H1 (cell line): ENCODE results near the gene CPXM2. TPM values are rescaled to one million over a fixed set of nuclear protein-coding genes. Genes with fewer than 3 reads are reported as not detected.

ENCODE experiments used
- CTCF ChIA-PET: fragments of 300-600 bp; sonication (Branson Sonifier 250); formaldehyde crosslinking; loops from one replicate; lab custom pipeline; 2021; ENCODE audit not compliant: partially characterized antibody; lab: Charles Lee
- POLR2A ChIA-PET: fragments of 300-600 bp; sonication (Branson Sonifier 250); formaldehyde crosslinking; loops from one replicate; lab custom pipeline; 2021; ENCODE audit warnings: inconsistent platforms; ENCODE audit not compliant: partially characterized antibody; lab: Charles Lee
- DNase-seq, 2 experiments: peaks; one replicate each; pipeline versions ENCODE4 v3.0.0 to v3.0.0-alpha.2; 2010 to 2022; ENCODE audit warnings: low spot score in 2 of 2, low read depth in 1 of 2, mixed read lengths in 1 of 2
- FAIRE-seq: peaks from 2 replicates; lab custom pipeline; 2011; peaks lifted over from hg19 to GRCh38; lab: Jason Lieb, UNC
- H2AFZ ChIP-seq: 2 replicates; pipeline ENCODE4 v1.8.1; 2012; ENCODE audit warnings: low read length, inconsistent platforms
- H2AK5ac ChIP-seq: 2 replicates; pipeline ENCODE4 v1.6.1; 2013; ENCODE audit warnings: low read depth, low read length
- H2BK120ac ChIP-seq: replicated peaks from 2 replicates; pipeline ENCODE3; 2013; ENCODE audit warnings: low read depth, low read length, inconsistent platforms
- H2BK12ac ChIP-seq: 2 replicates; pipeline ENCODE4 v1.6.1; 2013; ENCODE audit warnings: low read depth, low read length
- H2BK15ac ChIP-seq: 2 replicates; pipeline ENCODE4 v1.6.1; 2013; ENCODE audit warnings: low read length
- H2BK20ac ChIP-seq: 2 replicates; pipeline ENCODE4 v1.6.1; 2013; ENCODE audit warnings: low read length
- H2BK5ac ChIP-seq: 2 replicates; pipeline ENCODE4 v1.6.1; 2013; ENCODE audit warnings: low read depth, low read length
- H3K14ac ChIP-seq: 2 replicates; pipeline ENCODE4 v1.6.1; 2013; ENCODE audit warnings: inconsistent platforms; ENCODE audit not compliant: insufficient read length
- H3K18ac ChIP-seq: 2 replicates; pipeline ENCODE4 v1.6.1; 2013; ENCODE audit warnings: low read length; ENCODE audit errors: extremely low read depth
- H3K23ac ChIP-seq: 2 replicates; pipeline ENCODE4 v1.6.1; 2013; ENCODE audit warnings: inconsistent platforms; ENCODE audit not compliant: insufficient read length
- H3K23me2 ChIP-seq: 2 replicates; pipeline ENCODE4 v1.6.1; 2013; ENCODE audit warnings: low read depth, low read length
- H3K27ac ChIP-seq: 2 replicates; pipeline ENCODE4 v1.6.1; 2011; ENCODE audit warnings: low read depth, low read length, inconsistent platforms
- H3K27me3 ChIP-seq, 4 experiments: replicated peaks in 1 of 4; 1 replicate in 1 of 4; 2 replicates in 3 of 4; pipeline versions ENCODE4 v1.6.1 to v1.8.1; 2011 to 2013; ENCODE audit warnings: low read length in 3 of 4, mild to moderate bottlenecking in 3 of 4, inconsistent platforms in 2 of 4, mixed read lengths in 2 of 4, moderate library complexity in 1 of 4; ENCODE audit not compliant: control insufficient read depth in 3 of 4, insufficient read depth in 3 of 4; ENCODE audit errors: extremely low read depth in 1 of 4
- H3K36me3 ChIP-seq, 4 experiments: 2 replicates each; pipeline versions ENCODE4 v1.6.1 to v1.8.1; 2011 to 2013; ENCODE audit warnings: mild to moderate bottlenecking in 4 of 4, low read length in 3 of 4, moderate library complexity in 2 of 4, control low read depth in 1 of 4, inconsistent platforms in 1 of 4; ENCODE audit not compliant: insufficient read depth in 4 of 4, control insufficient read depth in 2 of 4
- H3K4ac ChIP-seq: replicated peaks from 2 replicates; pipeline ENCODE3; 2013; ENCODE audit warnings: low read length, low read depth, mixed read lengths, inconsistent platforms; ENCODE audit not compliant: insufficient read length
- H3K4me1 ChIP-seq, 4 experiments: replicated peaks in 1 of 4; 1 replicate in 1 of 4; 2 replicates in 3 of 4; pipeline versions ENCODE4 v1.6.1 to v1.8.1; 2011 to 2013; ENCODE audit warnings: low read length in 3 of 4, inconsistent platforms in 2 of 4, mixed read lengths in 1 of 4; ENCODE audit not compliant: insufficient read depth in 4 of 4, control insufficient read depth in 3 of 4
- H3K4me2 ChIP-seq, 2 experiments: 2 replicates each; pipeline versions ENCODE4 v1.6.1 to v1.8.1; 2011 to 2013; ENCODE audit warnings: low read depth in 2 of 2, low read length in 2 of 2, control low read depth in 1 of 2, inconsistent platforms in 1 of 2, mild to moderate bottlenecking in 1 of 2; ENCODE audit not compliant: insufficient read depth in 1 of 2
- H3K4me3 ChIP-seq, 4 experiments: fragments of 200-600, 300-600 bp in 1 of 4; sonication (generic), shearing (Covaris generic), sonication (Bioruptor Twin) in 1 of 4; 2 replicates each; pipeline versions ENCODE4 v1.5.1 to v1.8.1; 2011 to 2016; ENCODE audit warnings: low read length in 4 of 4, low read depth in 3 of 4, control low read depth in 2 of 4, inconsistent platforms in 2 of 4, mild to moderate bottlenecking in 2 of 4, mixed read lengths in 1 of 4, moderate library complexity in 1 of 4; ENCODE audit not compliant: insufficient read depth in 2 of 4; ENCODE audit errors: extremely low read depth in 1 of 4
- H3K56ac ChIP-seq: replicated peaks from 2 replicates; pipeline ENCODE3; 2013; ENCODE audit warnings: low read depth, mild to moderate bottlenecking, mixed read lengths, low read length, inconsistent platforms; ENCODE audit not compliant: insufficient read length
- H3K79me1 ChIP-seq: 2 replicates; pipeline ENCODE4 v1.6.1; 2013; ENCODE audit warnings: low read depth, low read length, control low read depth
- H3K79me2 ChIP-seq, 2 experiments: 2 replicates each; pipeline versions ENCODE4 v1.6.1 to v1.8.1; 2012 to 2013; ENCODE audit warnings: low read length in 2 of 2, mild to moderate bottlenecking in 2 of 2, inconsistent platforms in 1 of 2; ENCODE audit not compliant: insufficient read depth in 2 of 2, control insufficient read depth in 1 of 2
- H3K9ac ChIP-seq, 4 experiments: replicated peaks in 1 of 4; 1 replicate in 1 of 4; 2 replicates in 3 of 4; pipeline versions ENCODE4 v1.6.1 to v1.8.1; 2011 to 2013; ENCODE audit warnings: low read depth in 3 of 4, low read length in 3 of 4, control low read depth in 2 of 4, mild to moderate bottlenecking in 2 of 4, moderate library complexity in 2 of 4, inconsistent platforms in 1 of 4; ENCODE audit errors: extremely low read depth in 1 of 4
- H3K9me3 ChIP-seq, 2 experiments: 2 replicates each; pipeline versions ENCODE4 v1.6.1 to v1.8.1; 2012 to 2013; ENCODE audit warnings: mild to moderate bottlenecking in 2 of 2, moderate library complexity in 2 of 2, control low read depth in 1 of 2, inconsistent platforms in 1 of 2, low read depth in 1 of 2, low read length in 1 of 2, mixed read lengths in 1 of 2; ENCODE audit not compliant: insufficient read depth in 2 of 2
- H4K20me1 ChIP-seq, 2 experiments: replicated peaks in 1 of 2; 2 replicates each; pipeline versions ENCODE3 to v1.8.1; 2011 to 2013; ENCODE audit warnings: inconsistent platforms in 2 of 2, low read length in 2 of 2, mild to moderate bottlenecking in 1 of 2; ENCODE audit not compliant: insufficient read depth in 2 of 2, control insufficient read depth in 1 of 2
- H4K5ac ChIP-seq: 2 replicates; pipeline ENCODE4 v1.6.1; 2013; ENCODE audit warnings: low read length, low read depth, mixed read lengths, inconsistent platforms; ENCODE audit not compliant: insufficient read length
- H4K8ac ChIP-seq: 2 replicates; pipeline ENCODE4 v1.8.0; 2013; ENCODE audit warnings: mild to moderate bottlenecking, moderate library complexity, low read length, inconsistent platforms; ENCODE audit not compliant: insufficient read depth; ENCODE audit errors: extremely low read depth
- H4K91ac ChIP-seq: replicated peaks from 2 replicates; pipeline ENCODE3; 2013; ENCODE audit warnings: low read length, mixed read lengths, inconsistent platforms; ENCODE audit not compliant: insufficient read length
- BACH1 ChIP-seq: IDR thresholded peaks from 2 replicates; pipeline ENCODE4 v1.6.1; 2012; ENCODE audit warnings: low read length, improper control_type of control experiment
- CHD1 ChIP-seq: IDR thresholded peaks from 2 replicates; pipeline ENCODE4 v1.6.1; 2012; ENCODE audit warnings: low read depth, low read length, improper control_type of control experiment
- PHF8 ChIP-seq: fragments of 200-600 bp; sonication (generic); conservative IDR thresholded peaks from 2 replicates; pipeline ENCODE4 v1.7.1; 2012; ENCODE audit warnings: low read depth, mild to moderate bottlenecking, inconsistent platforms, low read length, moderate library complexity
- RNF2 ChIP-seq: fragments of 200-900, 300-1000 bp; sonication (generic); IDR thresholded peaks from 2 replicates; pipeline ENCODE4 v1.7.1; 2016; ENCODE audit warnings: borderline replicate concordance, low read depth, mild to moderate bottlenecking, antibody characterized with exemption, low read length; ENCODE audit not compliant: poor library complexity, severe bottlenecking; ENCODE audit errors: missing control alignments
- SP4 ChIP-seq: IDR thresholded peaks from 2 replicates; pipeline ENCODE4 v1.6.1; 2012; ENCODE audit warnings: low read length, inconsistent platforms
- SRF ChIP-seq: IDR thresholded peaks from 2 replicates; pipeline ENCODE4 v1.6.1; 2011; ENCODE audit warnings: mild to moderate bottlenecking, low read depth, low read length, moderate library complexity
- TBP ChIP-seq: IDR thresholded peaks from 2 replicates; pipeline ENCODE4 v1.6.1; 2011; ENCODE audit warnings: low read depth, low read length, improper control_type of control experiment
- WGBS, 2 experiments: shearing (Covaris generic) in 1 of 2; methylation state at CpG; one replicate each; pipeline versions ENCODE4 v1.1.6 to v1.1.7; 2013 to 2015; ENCODE audit warnings: low lambda C conversion rate in 2 of 2, mixed read lengths in 2 of 2, inconsistent platforms in 1 of 2, low coverage in 1 of 2, missing lambda C conversion rate in 1 of 2; ENCODE audit not compliant: insufficient replicate concordance in 2 of 2, insufficient coverage in 1 of 2, insufficient read length in 1 of 2; ENCODE audit errors: extremely low coverage in 1 of 2, missing lambda C conversion rate in 1 of 2; 5-methylcytosine and 5-hydroxymethylcytosine counted together
- polyA plus RNA-seq, 7 experiments: library from polyadenylated mRNA; depleted of rRNA in 3 of 7; stranded (reverse) in 5 of 7; unstranded in 2 of 7; fragments of >200 nt in 5 of 7; fragments of 200-250 nt in 2 of 7; gene quantifications; 1 replicate in 5 of 7; 2 replicates in 1 of 7; 4 replicates in 1 of 7; pipeline versions ENCODE4 v1.2.1 to v1.2.3, GENCODE V29; 2011 to 2013; ENCODE audit warnings: missing spikeins in 2 of 7, mixed read lengths in 2 of 7
- total RNA-seq: library from RNA; stranded (reverse); fragmentation: NEBNext Ultra II Directional; extraction: Animal tissue kit (Norgen Biotek cat#: 25700); gene quantifications from 2 replicates; pipeline ENCODE4 v1.2.1, GENCODE V29; 2021

CPXM2 gene
- total and polyA plus RNA-seq, 2 of the 8 experiments (the other 6 are each of a cell fraction or from before 2014, with no cell fraction given), result 2.4 to 2.9 TPM

GRCh38 chr10:123748711-123749110, 142.9 kb downstream of the CPXM2 start:
- H3K4me2 ChIP-seq, result no peak overlapping the region
- H4K8ac ChIP-seq, result no peak overlapping the region
- no peak overlapping the region for H2BK5ac ChIP-seq
- H3K9me3 ChIP-seq, result peaks cover 6 to 11% of the 10 kb centered on the region in 2 experiments
- H3K79me2 ChIP-seq, result no peaks in the 10 kb centered on the region
- H4K91ac ChIP-seq, result no peak overlapping the region
- peaks cover 0 to 10% (median 1%) of the 10 kb centered on the region in 4 experiments; a peak in 4 of 7 replicates for H3K4me1 ChIP-seq
- no peak overlapping the region for H3K9ac ChIP-seq
- H3K36me3 ChIP-seq, result peaks cover 0 to 5% (median 0%) of the 10 kb centered on the region in 4 experiments; a peak in 2 of 8 replicates
- H2AFZ ChIP-seq, result no peak overlapping the region
- no peak overlapping the region for H2AK5ac ChIP-seq
- no peaks in the 10 kb centered on the region for H3K27me3 ChIP-seq
- no peak overlapping the region for H2BK120ac ChIP-seq
- H2BK15ac ChIP-seq, result peak overlapping the region; percentile 89; the same call in 1 of the 2 replicates
- H3K79me1 ChIP-seq, result no peaks in the 10 kb centered on the region
- no peak overlapping the region for H3K4me3 ChIP-seq
- CTCF ChIA-PET, result interaction anchor here (1.0 kb wide), 1 partner anchor 9 kb away, joined by 3 read pairs; no protein-coding TSS in a partner anchor
- POLR2A ChIA-PET, result no interaction called here
- no peak overlapping the region for H3K56ac ChIP-seq
- no peak for DNase-seq
- FAIRE-seq, result no peak
- H3K18ac ChIP-seq, result 0 out of 2 replicates have a peak overlapping the region, but pooled peaks have one; percentile 21
- no peaks in the 10 kb centered on the region for H3K23me2 ChIP-seq
- TF ChIP-seq PHF8, result no peak
- TF ChIP-seq CHD1, result no peak
- TF ChIP-seq RNF2, result no peak
- TF ChIP-seq SP4, result no peak
- TF ChIP-seq SRF, result no peak
- TF ChIP-seq BACH1, result no peak
- TF ChIP-seq TBP, result no peak
- H4K20me1 ChIP-seq, result peaks cover 0 to 2% of the 10 kb centered on the region in 2 experiments
- H3K4ac ChIP-seq, result no peak overlapping the region
- 87% methylated on average over 15 of the region's 15 CpGs; no CpG with 5 or more reads in 1 of the 2 experiments for WGBS, 2 experiments
- no peak overlapping the region for H3K27ac ChIP-seq
- H4K5ac ChIP-seq, result no peak overlapping the region
- no peak overlapping the region for H3K23ac ChIP-seq
- H2BK12ac ChIP-seq, result no peak overlapping the region
- H2BK20ac ChIP-seq, result no peak overlapping the region
- H3K14ac ChIP-seq, result no peak overlapping the region
